ENCODE data around the gene TYW1B.
A peak's percentile ranks its signal among the peaks of the same experiment; 100 is the strongest.
"Not testable (repeated sequence)": the region's sequence is repeated elsewhere in the genome, so short reads cannot be mapped to it uniquely, and the experiment has no call there.

The TYW1B gene

DNA sequence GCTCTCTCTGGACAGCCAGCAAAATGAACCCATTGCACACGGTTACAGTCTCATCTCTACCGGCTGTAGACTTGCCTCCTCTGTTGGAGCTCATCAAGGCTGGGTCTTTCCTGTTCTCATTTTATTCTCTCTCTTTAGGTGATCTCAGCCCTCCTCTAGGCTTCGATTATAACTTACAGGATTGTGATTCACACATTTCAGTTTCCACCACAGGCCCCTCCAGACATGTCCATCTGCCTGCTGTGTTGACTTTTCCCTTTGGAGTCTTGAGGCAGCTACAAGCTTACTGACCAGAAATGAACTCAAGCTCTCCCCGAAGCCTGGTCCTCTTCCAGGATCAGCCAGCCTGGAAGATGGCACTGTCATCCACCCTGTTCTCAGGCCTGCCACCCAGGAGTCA is 268.5 kb downstream of the TYW1B start:
- not testable (repeated sequence) for DNase-seq (ENCODE audit: low read depth, low spot score)

DNA sequence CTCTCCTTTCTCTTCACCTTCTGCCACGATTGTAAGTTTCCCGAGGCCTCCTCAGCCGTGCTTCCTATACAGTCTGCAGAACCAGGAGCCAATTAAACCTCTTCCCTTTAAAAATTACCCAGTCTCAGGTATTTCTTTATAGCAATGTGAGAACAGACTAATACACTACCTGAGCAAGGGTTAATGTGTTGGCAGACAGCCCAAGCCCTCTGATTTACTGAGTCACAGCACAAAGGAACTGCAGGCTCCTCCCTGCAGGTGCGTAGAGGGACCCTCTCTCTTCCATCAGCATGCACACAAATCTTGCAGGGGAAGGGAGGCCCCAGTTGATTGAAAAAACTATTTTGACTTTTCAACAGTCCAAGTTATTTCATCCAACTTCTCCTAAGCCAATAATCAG is 271.3 kb downstream of the TYW1B start:
- DNase-seq (ENCODE audit: low read depth, low spot score) = not testable (repeated sequence)

DNA sequence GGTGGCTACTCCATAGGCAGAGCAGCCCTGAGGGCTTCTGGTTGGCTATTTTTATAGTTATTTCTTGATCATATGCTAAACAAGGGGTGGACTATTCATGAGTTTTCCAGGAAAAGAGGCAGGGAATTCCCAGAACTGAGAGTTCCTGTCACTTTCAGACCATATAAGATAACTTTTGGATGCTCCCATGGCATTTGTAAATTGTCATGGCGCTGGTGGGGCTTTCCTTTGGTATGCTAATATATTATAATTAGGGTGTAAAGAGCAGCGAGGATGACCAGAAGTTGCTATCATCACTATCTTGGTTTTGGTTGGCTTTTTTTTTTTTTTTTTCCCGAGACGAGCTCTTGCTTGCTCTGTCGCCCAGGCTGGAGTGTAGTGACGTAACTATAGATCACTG is 272.8 kb downstream of the TYW1B start:
- DNase-seq (ENCODE audit: low read depth, low spot score) = not testable (repeated sequence)

DNA sequence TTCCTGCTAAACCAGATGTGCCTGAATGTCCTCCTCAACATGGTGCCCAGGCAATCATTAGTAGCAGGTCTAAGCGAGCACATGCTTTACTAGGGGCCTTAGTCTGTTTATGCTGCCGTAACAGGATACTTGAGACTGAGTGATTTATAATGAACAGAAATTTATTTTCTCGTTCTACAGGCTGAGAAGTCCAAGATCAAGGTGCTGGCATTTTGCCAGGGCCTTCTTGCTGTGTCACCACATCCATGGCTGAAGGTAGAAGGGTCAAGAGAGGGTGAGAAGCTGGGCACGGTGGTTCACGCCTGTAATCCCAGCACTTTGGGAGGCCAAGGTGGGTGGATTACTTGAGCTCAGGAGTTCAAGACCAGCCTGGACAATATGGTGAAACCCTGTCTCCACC is 273.6 kb downstream of the TYW1B start:
- DNase-seq (ENCODE audit: low read depth, low spot score) = not testable (repeated sequence)

DNA sequence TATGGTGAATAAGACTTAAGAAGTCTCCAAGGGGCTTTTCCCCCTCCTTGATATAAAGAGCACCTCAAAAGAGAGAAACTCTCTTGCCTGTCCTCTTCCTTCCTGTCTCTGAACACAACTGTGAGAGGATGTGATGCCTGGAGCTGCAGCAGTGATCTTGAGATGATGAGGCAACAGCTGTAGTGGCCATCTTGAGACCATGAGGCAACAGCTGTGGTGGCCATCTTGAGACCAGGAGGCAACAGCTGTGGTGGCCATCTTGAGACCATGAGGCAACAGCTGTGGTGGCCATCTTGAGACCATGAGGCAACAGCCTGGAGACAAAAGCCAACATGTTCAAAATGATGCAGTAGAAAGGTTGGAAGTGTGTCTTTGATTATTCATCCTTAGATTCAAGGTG is 277.5 kb downstream of the TYW1B start:
- DNase-seq (ENCODE audit: low read depth, low spot score) = not testable (repeated sequence)

DNA sequence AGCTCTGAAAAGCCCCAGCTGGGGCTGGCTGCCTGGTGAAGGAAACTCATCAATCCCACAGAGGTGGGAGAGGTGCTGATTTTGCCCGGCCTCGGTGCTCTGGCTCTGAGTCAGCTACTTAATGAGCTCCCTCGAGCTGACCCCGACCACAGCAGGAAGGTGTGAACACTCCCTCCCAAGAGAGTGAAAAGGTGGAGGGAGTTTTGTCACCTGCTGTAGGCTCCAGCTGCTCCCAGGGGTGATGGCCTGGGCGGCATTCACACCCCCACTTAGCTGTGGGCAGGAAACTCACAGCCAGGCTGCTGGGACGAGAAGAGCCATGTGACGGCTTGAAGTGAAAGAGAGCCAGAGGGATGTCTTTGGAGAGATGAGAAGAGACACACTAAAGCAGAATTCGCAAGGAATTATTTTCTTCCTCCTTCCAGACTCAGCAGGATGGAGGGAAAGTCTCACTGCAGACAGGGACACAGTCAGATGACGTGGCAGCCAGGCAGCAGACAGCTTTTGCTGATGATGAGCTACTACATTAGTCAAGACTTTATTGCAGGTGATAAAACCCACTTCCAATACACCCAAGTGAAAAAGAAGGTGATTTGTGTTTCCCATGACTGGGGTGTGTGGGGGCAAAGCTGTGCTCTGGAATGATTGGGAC is 281.3 kb downstream of the TYW1B start:
- DNase-seq (ENCODE audit: low read depth, low spot score) = not testable (repeated sequence)

DNA sequence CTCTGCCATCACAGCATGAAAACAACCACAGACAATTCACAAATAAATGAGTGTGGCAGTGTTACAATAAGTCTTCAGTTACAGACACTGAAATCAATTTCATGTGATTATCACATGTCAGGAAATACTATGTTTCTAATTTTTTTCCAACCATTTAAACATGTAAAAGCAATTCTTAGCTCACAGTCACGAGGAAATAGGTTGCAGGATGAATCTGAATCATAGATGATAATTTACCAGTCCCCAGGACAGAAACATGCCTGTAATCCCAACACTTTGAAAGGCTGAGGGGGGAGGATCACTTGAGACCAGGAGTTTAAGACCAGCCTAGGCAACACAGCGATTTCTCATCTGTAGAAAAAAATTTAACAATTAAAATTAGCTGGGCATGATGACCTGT is 283.5 kb downstream of the TYW1B start:
- not testable (repeated sequence) for DNase-seq (ENCODE audit: low read depth, low spot score)

DNA sequence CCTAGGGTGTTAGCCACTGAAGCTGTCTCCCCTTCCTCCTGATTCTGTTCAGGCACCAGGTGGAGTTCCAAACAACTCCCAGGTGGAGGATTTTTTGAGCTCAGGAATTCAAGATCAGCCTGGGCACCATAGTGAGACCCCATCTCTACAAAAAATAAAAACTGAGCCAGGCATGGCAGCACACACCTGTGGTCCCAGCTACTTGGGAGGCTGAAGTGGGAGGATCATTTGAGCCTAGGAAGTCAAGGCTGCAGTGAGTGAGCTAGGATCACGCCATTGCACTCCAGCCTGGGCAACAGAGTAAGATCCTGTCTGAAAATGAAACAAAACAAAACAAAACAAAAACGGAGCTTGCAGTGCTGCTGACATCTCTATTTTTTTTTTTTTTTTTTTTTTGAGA is 287.1 kb downstream of the TYW1B start:
- DNase-seq (ENCODE audit: low read depth, low spot score) = no peak

DNA sequence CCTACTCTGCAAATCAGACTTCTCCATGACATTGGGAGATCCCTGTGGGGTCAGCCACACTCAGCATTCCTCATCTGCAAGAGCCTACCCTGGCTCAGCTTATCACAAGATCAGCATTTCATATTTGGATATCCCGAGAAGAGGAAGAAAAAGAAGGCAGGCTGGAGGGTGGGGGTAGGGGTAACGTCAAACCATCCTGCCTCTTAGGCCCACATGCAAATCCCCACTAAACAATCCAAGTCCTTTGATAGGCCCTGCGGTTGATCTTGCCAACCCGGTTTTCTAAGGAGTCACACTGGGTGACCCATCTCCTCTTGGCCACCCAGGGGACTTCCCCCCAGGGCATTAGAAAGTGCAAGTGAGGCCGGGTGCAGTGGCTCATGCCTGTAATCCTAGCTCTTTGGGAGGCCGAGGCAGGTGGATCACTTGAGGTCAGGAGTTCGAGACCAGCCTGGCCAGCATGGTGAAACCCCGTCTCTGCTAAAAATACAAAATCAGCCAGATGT is 287.8 kb downstream of the TYW1B start:
- no peak for DNase-seq (ENCODE audit: low read depth, low spot score)

DNA sequence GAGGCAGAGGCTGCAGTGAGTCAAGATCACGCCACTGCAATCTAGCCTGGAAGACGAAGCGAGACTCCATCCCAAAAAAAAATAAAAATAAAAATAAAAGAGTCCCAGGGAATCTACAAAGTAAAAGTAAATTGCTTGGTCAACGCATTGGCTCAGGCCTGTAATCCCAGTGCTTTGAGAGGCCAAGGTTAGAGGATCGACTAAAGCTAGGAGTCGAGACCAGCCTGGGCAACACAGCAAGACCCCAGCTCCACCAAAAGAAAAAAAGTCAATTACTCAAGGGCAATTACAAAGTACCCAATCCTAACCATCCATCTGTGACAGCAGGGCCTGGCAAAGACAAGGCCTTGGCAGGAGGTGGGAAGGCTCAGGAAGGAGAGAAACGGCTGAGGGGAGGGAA is 288.3 kb downstream of the TYW1B start:
- DNase-seq (ENCODE audit: low read depth, low spot score) = no peak

DNA sequence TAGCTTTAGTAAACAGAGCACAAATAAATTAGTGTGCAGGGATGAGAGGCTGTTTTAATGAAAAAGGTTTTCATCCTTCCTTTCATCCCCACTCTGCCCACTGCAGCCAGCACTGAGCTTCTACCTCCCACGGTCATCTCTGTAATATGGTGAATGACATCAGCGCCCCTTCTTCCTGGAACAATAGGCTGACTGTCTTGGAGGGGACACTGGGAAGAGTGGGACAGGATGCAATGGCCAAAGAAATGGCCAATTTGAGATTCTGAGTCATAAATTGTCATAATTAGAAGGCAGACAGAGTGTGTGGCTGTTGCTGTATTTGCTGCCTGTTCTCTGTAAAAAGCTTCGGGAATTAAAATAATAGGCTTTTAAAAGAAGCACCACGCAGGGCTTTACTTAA is 289.1 kb downstream of the TYW1B start:
- DNase-seq (ENCODE audit: low read depth, low spot score) = peak; percentile 24

DNA sequence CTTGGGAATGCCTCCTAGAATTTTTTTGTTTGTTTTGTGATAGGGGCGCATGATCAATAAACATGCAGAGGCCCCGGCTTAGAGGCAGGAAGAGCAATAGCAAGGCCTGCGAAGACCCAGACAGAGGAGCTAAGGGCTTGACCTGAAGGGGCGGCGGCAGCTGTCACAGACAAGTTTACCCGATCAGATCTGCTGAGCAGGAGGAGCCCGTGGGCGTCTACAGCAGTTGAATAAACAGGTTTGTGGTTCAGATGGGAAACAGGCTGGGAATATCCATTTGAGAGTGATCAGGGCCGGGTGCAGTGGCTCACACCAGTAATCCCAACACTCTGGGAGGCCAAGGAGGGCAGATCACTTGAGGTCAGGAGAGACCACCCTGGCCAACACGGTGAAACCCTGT is 289.9 kb downstream of the TYW1B start:
- no peak for DNase-seq (ENCODE audit: low read depth, low spot score)

DNA sequence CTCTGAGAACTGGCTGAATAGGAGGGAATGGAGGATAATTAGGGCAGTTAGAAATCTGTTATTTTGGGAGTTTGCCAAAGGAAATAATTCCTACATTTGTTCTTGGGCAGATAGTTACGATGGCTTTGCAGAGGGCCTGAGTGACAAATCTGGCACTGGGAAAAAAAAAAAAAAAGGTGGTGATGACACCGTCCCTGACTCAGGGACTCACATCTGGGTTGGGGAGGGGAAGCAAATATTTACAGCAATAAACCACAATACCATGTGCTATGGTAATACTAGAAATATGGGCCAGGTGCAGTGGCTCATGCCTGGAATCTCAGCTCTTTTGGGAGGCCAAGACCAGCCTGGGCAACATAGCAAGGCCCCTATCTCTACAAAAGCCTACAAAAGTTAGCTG is 292.0 kb downstream of the TYW1B start:
- peak; percentile 5 for DNase-seq (ENCODE audit: low read depth, low spot score)

DNA sequence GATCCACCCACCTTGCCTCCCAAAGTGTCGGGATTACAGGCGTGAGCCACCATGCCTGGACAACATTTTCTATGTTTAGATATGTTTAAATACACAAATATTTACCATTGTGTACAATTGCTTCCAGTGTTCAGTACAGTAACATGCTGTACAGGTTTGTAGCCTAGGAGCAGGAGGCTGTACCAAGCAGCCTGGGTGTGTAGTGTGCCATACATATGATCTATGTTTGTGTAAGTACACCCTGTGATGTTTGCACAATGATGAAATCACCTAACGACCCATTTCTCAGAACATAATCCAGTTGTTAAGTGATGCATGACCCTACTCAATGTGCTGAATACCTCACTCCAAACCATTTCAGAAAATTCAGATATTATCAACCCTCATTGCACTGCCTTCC is 297.0 kb downstream of the TYW1B start:
- not testable (repeated sequence) for DNase-seq (ENCODE audit: low read depth, low spot score)
